Right lung (tissue), 5 donors: ENCODE measurements around the gene MTG1. TPM values are rescaled to one million over a fixed set of nuclear protein-coding genes. Genes with fewer than 3 reads are reported as not detected.
"Not testable (repeated sequence)": the region's sequence is repeated elsewhere in the genome, so short reads cannot be mapped to it uniquely, and the experiment has no call there.

ENCODE experiments used
- DNase-seq, 2 donors: peaks; one replicate each; pipeline ENCODE4 v3.0.0-alpha.2; 2013
- polyA plus RNA-seq, 5 donors: library from polyadenylated mRNA; unstranded; fragments of 120-200 nt; gene quantifications; one replicate each; pipeline versions ENCODE4 v1.2.1 to v1.2.3, GENCODE V29; 2013; ENCODE audit warnings: inconsistent platforms in 1 of 5, low replicate concordance in 1 of 5; ENCODE audit not compliant: insufficient read length in 5 of 5, insufficient read depth in 1 of 5

The MTG1 gene
- polyA plus RNA-seq, 5 donors: 51.1 to 71.4 (median 62.9) TPM

DNA sequence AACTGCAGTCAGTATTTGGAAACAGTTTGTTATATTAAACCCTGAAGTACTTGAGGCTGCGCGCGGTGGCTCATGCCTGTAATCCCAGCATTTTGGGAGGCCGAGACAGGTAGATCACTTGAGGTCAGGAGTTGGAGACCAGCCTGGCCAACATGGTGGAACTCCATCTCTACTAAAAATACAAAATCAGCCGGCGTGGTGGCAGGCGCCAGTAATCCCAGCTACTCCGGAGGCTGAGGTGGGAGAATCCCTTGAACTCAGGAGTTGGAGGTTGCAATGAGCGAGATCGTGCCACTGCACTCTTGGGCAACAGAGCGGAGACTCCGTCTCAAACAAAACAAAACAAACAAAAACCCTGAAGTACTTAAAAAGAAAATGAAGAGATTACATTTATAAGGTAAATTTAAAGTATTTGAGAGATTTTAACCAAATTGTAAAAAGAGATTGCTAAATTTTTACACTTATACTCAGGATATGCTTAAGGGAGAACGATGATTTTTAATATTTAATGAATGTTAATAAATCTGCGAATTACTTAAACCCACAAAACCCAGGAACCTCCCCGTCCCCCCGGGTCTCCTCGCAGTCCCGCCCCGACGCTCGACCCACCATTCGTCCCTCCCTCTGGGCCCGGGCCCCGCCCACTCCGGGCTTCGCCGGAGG is 425 bp upstream of the MTG1 start:
- no peak for DNase-seq

DNA sequence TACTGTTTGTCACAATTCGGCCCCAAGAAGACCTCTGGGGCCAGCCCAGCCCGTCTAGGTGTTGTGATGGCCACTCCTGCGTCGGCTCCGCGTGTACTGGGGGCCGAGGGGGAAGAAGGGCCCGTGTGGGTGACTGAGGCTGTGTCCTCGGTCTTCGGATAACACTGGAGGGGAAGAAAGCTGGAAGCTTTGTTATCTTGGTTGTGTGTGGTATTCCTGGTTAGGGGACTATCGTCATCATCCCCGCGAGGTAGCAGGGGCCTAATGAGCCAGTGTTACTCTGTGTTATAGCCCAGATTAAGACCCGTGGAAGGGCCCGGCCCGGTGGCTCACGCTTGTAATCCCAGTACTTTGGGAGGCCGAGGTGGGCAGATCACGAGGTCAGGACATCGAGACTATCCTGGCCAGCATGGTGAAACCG is 854 bp downstream of the MTG1 start:
- no peak for DNase-seq

DNA sequence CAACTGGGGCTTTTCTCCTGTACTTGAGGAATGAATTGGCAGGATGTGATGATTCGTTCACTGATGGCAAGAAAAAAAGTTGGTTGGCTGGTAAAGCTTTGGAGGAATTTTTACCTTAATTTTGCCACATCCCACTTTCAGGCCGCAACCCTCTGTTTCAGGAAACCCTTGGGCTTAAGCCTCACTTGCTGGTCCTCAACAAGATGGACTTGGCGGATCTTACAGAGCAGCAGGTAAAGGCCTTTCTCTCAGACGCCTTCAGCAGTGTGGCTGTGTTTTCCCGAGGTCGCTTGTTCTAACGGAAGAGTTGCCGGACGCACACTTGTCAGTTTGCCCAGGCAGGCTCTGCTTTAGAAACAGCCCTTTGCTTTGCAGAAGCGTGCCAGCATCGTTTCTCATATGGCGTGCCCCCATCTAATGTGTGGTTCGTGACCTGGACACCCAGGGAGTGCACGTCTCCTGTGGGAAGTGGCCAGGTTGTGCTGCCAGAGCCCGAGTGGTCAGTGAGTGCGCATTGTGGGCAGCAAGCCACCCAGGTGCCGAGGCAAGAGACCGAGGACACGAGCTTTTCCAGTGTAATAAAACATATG is 2.2 kb downstream of the MTG1 start:
- no peak for DNase-seq

DNA sequence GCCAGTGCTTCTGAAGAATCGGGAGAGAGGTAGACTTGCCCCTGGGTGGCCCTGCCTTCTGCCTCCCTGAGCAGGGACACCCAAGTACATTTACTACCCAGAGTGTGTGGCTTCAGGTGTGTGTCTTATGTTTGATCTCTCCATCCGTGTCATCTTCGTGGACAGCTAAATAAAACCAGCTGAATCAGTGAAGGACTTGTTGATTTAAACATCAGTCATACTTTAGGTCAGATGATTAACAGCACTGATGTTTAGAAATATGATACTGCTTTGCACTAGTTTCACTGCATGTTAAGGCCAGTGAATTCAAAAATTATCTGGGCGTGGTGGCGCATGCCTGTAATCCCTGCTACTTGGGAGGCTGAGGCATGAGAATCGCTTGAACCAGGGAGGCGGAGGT is 4.0 kb downstream of the MTG1 start:
- DNase-seq: no peak

DNA sequence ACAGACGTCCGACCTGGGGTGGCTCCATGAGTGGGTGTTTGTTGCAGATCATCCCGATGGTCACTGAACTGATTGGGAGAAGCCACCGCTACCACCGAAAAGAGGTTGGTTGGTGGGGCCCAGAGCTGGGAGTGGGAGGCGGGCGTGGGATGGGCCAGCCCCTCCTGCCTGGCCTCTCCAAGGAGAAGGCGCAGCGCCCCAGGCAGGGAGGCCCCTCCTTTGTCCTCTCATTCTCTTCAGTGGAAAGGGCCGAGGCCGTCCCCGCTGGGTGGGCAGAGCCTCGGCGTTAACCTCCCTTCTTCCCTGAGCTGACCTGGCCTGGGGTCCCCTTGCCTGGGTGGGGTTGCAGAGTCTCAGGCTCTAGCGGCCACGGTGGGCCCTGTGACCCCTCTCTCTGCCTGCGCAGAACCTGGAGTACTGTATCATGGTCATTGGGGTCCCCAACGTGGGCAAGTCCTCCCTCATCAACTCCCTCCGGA is 5.2 kb downstream of the MTG1 start:
- DNase-seq: no peak

DNA sequence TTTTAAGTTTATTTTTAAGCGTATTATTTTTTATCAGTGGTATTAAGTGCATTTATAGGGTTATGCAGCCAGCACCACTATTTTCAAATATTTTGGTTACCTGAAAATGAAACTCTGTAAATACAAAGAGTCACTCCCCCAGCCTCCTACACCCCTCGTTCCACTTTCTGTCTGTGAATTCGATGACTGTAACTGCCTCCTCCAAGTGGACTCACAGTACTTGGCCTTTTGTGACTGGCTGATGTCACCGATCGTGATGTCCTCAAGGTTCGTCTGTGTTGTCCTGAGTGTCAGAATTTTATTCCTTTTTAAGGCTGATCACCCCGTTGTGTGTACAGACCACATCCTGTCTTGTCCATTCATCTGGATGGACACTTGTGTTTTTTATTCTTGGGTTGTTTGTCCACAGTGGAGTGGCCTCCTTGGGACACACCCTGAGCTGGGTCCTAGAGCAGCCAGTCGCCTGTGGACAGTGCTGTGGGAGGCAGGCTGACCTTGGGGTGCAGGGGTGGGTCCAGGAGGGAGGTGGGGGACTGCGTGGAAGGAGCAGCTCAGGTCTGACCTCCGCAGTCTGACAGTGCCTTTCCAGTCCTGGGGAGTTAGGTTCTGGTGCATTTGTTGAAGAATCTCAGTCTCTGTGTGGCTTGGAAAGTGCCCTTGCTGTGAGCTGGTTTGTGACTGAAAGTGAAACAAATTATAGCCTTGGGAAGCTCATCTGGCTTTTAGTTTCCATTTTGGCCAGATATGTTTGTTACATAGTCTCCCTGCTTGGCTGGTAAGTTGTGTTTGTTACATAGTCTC is 6.9 kb downstream of the MTG1 start:
- no peak for DNase-seq

DNA sequence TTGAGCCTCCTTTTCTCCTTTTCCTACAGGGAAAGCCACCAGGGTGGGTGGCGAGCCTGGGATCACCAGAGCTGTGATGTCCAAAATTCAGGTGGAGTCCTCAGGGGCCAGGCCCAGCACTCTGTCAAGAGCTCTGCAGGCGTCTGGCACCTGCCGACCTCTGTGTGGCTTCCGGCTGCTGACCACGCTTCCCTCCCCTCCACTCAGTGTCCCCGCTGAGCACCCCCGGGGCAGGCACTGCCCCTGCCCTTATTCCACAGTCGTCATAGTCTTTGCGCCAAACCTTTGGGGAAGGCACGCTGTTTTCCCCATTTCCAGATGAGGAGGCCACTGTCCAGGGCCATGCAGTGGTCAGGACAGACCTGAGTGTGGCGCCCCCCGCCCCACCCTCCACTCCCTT is 7.5 kb downstream of the MTG1 start:
- no peak for DNase-seq

DNA sequence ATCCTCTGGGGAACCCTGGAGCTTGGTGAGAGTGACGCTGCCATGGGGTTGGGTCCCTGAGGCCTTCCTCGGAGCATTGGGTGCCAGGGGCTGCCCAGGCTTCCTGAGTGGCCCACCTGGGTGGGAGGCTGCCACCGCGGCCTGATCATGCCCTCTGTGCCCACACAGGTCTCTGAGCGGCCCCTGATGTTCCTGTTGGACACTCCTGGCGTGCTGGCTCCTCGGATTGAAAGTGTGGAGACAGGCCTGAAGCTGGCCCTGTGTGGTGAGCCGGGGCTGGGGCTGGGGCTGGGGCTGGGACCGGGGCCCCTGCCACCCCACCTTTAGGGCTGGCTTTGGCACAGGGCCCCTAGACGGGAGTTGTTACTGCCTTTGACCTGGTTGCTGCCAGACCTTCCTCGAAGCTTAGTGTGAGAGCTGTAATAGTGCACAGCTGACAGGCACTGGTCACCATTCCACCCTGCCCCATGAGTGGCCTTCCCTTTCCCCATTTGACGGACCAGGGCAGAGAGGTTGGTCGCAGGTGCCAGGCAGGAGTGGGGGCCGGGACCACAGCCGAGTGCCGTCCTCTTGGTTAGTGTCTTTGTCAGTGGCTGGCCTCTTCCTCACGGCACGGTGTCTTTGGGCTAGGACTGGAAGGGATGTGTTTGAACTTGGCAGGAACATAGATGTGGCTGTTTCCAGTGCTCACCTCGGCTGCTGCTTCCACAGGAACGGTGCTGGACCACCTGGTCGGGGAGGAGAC is 8.2 kb downstream of the MTG1 start:
- no peak for DNase-seq

DNA sequence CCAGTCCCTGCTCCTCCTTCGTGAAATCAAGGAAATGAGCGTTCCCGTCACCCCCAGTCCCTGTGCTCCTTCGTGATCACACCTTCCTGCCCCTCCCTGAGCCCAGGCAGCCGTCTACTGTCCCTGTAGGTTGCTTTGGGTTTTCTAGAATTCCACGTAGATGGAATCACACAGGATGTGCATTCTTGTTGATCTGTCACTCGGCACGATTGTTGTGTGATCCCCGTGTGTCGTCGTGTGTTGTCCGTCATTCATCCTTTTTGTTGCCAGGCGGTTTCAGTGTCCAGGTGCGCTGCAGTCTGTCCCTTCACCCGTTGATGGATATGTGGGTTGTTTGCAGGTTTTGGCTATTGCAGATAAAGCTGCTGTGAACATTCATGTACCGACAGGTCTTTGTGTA is 9.4 kb downstream of the MTG1 start:
- no peak for DNase-seq

DNA sequence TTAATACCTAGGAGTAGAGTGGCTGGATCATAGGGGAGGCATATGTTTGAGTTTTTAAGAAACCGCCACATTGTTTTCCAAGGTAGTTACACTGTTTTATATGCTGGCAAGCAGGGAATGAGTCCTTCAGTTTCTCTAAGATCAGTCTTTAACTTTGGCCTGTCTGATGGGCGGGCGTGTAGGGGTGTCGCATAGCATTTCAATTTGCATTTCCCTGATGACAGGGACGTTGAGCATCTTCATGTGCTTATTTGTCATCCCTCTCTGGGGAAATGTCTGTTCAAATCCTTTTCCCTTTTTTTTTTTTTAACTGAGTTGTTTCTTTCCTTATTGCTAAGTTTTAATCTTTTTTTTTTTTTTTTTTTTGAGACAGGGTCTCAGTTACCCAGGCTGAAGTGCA is 9.8 kb downstream of the MTG1 start:
- no peak for DNase-seq

DNA sequence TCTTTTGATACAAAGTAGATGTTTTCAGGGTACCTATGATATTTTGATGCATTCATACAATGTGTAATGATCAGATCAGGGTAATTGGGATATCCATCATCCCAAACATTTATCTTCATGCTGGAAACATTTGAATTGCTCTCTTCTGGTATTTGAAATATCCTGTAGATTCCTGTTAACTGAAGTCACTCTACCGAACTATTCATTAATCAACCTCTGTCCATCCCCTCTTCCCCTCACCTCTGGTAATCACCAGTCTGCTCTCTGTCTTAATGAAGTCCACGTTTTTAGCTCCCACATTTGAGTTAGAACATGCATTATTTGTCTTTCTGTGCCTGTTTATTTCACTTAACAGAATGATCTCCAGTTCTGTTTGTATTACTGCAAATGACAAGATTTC is 11.3 kb downstream of the MTG1 start:
- DNase-seq: no peak

DNA sequence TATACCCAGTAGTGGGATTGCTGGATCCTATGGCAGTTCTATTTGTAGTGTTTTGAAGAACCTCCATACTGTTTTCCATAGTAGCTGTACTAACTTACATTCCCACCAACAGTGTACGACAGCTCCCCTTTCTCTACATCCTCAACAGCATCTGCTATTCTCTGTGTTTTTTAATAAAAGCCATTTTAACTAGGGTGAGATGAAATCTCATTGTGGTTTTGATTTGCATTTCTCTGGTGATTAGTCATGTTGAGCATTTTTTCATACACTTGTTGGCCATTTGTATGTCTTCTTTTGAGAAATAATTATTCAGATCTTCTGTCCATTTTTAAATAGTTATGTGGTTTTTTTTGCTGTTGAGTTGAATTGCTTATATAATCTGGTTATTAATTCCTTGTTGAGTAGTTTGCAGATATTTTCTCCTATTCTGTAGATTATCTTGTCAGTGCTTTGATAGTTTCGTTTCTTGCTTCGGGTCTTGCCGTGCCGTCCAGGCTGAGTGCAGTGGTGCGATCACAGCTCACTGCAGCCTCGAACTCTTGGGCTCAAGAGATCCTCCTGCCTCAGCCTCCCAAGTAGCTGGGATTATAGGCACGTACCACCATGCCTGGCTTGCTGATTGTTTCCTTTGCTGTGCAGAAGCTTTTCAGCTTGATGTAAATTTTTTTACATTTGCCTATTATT is 12.0 kb downstream of the MTG1 start:
- DNase-seq: no peak

DNA sequence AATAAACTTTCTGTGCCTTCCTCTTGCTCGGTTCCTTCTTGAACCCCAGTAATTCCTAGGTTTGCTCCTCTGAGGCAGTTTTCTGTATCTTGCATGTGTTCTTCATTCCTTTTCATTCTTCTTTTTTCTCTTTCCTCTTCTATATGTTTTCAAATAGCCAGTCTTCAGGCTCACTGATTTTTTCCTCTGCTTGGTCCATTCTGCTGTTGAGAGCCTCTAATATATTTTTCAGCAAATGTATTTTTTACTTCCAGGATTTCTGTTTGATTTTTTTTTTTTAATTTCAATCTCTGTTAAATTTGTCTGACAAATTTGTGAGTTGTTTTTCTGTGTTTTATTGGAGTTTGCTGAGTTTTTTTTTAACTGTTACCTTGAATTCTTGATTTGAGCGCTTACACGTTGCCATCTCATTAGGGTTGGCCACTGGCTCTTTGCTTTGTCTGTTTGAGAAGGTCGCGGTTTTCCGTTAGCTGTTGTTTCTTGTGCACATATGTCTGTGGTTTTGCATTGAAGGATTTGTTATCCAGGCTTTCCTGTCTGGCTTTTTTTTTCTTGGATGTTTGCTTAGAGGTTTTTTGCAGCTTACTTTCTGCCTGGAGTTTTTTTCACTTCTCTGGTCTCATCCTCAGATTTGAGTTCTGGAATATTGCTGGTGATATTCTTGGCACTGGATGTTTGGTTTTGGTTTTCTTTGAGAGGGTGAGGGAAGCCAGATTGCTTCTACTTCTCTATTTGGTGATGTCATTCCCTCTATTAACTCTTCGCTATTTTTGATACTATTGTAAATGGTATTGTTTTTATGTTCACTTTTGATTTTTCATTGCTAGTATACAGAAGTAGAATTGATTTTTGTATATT is 17.8 kb downstream of the MTG1 start:
- DNase-seq: no peak

DNA sequence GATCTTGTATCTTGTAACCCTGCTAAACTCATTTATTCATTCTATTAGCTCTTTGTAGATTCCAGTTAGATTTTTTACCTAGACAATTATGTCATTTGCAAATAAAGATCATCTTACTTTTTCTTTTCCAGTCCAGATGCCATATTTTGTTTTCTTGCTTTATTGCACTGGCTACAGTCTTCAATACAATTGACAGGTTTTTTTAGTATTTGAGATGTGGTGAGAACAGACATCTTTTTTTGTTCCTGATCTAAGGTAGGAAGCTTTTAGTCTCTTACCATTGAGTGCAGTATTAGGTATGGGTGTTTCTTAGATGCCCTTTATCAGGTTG is 18.4 kb downstream of the MTG1 start:
- no peak for DNase-seq

DNA sequence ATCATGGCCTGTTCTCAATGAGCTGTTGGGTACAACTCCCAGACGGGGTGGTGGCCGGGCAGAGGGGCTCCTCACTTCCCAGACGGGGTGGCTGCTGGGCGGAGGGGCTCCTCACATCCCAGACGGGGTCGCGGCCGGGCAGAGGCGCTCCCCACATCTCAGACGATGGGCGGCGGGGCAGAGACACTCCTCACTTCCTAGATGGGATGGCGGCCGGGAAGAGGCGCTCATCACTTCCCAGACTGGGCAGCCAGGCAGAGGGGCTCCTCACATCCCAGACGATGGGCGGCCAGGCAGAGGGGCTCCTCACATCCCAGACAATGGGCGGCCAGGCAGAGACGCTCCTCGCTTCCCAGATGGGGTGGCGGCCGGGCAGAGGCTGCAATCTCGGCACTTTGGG is 20.4 kb downstream of the MTG1 start:
- not testable (repeated sequence) for DNase-seq

DNA sequence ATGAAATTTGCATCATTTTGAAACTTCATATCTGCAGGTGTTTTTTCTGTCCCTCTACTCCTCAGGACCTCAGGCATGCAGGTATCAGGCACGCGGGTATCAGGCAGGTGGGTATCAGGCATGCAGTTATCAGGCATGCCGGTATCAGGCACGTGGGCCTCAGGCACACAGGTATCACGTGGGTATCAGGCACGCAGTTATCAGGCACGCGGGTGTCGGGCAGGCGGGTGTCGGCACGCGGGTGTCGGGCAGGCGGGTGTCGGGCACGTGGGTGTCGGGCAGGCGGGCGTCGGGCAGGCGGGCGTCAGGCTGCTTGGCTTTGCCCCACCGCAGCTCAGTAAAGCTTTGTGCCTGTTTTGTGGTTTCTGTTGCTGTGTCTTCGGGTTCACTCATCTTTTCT is 21.8 kb downstream of the MTG1 start:
- no peak for DNase-seq

DNA sequence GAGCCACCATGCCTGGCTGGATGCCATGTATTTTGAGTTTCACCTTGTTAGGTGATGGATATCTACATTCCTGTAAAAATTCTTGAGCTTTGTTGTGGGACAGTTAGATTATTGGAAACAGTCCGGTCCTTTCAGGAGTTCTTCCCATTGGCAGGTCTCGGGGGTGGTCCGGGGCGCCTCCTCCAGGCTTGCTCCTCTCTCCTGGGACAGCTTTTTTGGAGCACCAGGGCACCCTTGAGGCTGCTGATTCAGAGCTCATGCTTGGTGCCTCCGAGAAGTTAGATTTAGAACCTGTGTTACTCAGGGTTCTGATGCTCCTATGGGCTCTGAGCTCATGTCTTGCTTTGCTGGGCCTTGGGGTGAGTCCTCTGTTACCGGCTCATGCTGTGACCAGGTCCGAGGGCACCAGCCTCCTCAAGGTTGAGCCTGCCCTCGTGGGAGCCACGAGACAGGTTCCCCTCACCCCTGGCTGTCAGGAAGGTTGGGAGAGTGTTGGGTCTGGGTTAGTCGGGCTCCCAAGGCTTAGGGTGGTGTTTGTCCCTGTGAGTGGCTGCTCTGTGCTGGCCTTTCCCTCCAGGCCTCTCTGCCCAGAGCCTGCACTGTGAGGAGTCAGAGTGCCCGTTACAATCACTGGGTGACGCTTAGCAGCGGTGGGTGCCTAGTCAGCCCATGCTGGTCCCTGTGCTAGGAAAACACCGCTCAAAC is 24.5 kb downstream of the MTG1 start:
- no peak for DNase-seq

DNA sequence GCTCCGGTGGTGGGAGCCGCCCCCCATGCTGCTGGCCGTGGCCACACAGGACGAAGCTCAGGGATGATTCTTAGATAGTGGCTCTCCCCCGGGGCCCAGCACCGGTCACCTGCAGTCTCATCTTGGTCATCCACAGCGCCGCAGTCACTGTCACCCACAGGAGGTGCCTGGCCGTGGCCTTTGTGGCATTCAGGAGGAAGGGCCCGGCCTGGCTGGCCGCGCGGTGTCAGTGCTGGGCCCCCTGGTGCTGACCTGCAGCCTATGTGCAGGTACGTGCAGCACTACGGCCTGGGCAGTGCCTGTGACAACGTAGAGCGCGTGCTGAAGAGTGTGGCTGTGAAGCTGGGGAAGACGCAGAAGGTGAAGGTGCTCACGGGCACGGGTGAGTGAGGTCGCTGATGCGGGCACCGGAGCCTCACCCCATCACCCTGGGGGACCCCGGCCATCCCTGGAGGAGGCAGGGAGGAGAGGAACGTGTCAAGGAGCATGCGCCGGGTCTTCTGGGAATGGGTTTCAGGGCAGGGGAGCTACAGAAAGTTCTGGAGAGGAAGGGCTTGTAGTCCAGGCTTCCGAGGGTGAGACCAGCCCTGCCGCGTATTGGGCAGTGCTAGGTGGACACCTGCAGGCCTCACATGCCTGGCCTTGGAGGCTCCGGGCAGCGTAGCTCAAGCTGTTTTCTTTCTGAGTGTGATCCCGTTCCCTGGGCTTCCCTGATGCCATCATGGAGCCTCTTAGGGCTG is 25.4 kb downstream of the MTG1 start:
- no peak for DNase-seq

DNA sequence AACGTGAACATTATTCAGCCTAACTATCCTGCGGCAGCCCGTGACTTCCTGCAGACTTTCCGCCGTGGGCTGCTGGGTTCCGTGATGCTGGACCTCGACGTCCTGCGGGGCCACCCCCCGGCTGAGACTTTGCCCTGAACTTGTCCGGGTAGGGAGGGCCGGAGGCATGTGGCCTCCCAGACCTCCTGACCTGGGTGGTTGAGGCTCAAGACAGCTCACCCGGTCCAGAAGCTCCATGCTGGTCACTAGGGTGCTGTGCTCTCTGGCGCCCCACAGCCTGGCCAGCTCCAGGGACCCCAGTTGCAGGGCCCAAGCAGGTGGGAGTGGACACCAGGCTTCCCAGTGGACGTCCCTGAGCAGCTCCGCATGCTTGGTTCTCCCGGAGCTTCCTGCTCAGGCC is 26.1 kb downstream of the MTG1 start:
- DNase-seq: no peak

DNA sequence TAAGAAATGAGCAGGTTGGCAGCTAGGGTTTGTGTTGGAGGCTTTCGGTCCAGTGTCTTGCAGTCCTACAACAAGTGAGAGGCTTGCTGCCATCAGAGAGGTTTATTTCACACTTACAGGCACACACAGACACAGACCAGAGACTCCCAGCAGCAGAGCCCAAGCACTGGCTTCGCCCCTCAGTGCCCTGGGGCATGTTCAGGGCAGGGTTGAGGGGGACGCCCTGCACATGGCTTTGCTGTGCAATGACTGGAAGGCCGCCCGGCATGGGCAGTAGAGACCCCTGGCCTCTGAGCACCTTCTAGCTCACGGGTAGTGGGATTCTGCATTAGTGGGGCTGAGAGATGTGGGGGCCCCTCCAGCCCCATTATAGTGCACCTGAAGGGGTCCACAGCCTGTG is 26.6 kb downstream of the MTG1 start:
- no peak for DNase-seq
